Ishikawa (cell line): ENCODE data around the gene AGFG1.

Source experiments
- CREB1 ChIP-seq: IDR thresholded peaks from 2 replicates; pipeline ENCODE4 v1.6.1; 2012; ENCODE audit warnings: low read depth
- RAD21 ChIP-seq: IDR thresholded peaks from 2 replicates; pipeline ENCODE4 v1.6.1; 2012; ENCODE audit warnings: low read depth
- TAF1 ChIP-seq: IDR thresholded peaks from 2 replicates; pipeline ENCODE4 v1.6.1; 2012; ENCODE audit warnings: low read depth, mild to moderate bottlenecking
- USF1 ChIP-seq: IDR thresholded peaks from 2 replicates; pipeline ENCODE4 v1.6.1; 2012

DNA sequence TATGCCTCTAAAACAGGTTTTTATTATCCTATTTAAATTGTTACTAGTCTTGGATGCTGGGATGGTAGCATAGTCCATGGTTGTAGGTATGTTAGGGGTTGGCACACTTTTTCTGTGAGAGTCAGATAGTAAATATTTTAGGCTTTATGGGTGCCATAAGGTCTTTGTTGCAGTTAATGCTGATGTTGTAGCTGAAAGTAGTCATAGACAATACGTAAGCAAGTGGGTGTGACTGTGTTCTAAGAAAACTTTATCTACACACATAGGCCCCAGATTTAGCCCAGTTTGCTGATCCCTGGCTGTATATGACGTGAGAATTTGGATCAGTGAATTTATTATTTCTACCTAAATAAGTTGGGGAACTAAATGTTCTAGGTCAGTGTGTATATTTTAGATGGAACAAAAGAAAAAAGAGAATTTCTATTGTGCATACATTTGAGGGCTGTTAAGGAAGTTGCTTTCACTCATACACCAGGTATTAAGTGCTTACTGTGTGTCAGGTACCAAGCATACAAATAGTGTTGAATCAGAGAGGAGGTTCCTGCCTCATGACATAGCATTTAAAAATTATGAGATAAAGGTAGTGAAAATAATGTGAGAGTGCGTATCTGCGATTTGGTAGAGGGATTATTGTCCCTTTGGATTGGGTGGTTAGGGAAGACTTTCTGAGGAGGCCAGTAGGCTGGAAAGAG is 39.4 kb downstream of the AGFG1 start:
- TF ChIP-seq USF1: no peak
- TF ChIP-seq RAD21: no peak
- no peak for TF ChIP-seq TAF1
- no peak for TF ChIP-seq CREB1
